HG03139 (cell line): ENCODE data around the gene TSNAXIP1.

ENCODE experiments used
- ATAC-seq: cut with Tn5 transposase; IDR thresholded peaks from one replicate; pipeline ENCODE4 v1.9.1; 2021; ENCODE audit not compliant: unreplicated experiment

The TSNAXIP1 gene

DNA sequence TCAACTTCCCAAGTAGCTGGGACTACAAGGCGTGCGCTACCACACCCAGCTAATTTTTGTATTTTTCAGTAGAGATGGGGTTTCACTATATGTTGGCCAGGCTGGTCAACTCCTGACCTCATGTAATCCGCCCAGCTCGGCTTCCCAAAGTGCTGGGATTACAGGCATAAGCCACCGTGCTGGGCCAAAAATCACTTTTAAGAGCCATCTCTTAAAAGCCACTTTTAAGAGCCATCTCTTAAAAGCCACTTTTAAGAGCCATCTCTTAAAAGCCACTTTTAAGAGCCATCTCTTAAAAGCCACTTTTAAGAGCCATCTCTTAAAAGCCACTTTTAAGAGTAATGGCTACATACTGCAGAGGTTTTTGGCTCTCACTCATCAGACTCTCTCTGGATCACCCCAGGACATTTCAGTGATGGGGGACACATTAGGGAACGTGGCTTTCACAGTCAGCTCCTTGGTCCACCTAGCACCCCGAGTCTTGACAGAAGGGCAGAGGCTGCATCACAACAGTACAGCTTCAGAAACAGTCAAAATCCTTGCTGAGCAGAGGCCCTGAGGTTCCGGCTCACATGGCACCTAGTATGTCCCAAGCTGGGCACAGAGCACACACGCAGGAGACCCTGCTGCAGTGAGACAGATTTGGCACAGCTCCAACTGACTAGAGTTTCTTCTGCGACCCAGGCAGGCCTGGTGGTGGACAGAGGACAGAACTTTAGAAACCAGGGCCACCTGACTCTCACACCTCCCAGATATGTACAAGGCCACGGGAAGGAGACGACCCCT is 23.9 kb upstream of the TSNAXIP1 start:
- ATAC-seq, result no peak

GRCh38 chr16:67783353-67783725 is 23.4 kb upstream of the TSNAXIP1 start:
- ATAC-seq, result no peak

GRCh38 chr16:67786491-67786890 is 20.2 kb upstream of the TSNAXIP1 start:
- no peak for ATAC-seq

DNA sequence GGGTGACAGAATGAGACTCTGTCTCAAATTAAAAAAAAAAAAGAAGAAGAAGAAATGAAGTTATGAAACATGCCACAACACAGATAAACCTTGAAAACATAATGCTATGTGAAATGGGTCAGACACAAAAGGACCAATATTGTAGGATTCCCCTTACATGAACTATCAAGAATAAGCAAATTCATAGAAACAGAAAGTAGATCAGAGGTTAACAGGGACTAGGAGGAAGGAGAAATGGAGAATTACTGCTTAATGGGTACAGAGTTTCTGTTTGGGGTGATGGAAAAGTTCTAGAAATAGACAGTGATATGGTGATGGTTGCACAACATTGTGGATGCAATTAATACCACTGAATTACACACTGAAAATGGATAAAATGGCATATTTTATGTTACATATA is 16.6 kb upstream of the TSNAXIP1 start:
- no peak for ATAC-seq

DNA sequence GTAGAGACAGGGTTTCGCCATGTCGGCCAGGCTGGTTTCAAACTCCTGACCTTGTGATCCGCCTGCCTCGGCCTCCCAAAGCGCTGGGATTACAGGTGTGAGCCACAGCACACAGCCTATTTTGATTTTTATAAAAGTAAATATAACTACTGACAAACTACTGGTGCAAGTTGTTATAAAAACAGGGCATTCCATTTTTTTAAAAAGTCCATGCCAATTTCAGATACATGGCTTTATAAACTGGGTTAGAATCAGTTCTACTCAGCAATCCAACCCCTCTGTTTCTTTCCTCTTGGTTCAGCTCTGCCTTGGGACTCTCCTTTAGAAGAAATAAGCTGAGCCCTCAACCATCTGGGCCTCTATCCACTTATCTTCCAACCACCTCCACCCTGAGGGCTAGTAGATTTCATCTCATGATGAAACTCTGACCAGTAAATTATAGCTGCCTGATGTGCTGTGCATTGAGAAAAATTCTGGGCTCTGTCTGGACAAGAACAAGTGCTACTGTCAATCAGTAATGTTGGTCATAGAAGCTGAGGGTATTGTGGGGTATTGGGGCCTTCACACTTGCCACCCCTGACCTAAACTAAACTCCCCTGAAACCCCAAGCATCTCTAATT is 10.5 kb upstream of the TSNAXIP1 start:
- no peak for ATAC-seq

GRCh38 chr16:67800338-67800926 is 6.3 kb upstream of the TSNAXIP1 start:
- no peak for ATAC-seq

GRCh38 chr16:67801241-67801640 is 5.4 kb upstream of the TSNAXIP1 start:
- ATAC-seq, result no peak

DNA sequence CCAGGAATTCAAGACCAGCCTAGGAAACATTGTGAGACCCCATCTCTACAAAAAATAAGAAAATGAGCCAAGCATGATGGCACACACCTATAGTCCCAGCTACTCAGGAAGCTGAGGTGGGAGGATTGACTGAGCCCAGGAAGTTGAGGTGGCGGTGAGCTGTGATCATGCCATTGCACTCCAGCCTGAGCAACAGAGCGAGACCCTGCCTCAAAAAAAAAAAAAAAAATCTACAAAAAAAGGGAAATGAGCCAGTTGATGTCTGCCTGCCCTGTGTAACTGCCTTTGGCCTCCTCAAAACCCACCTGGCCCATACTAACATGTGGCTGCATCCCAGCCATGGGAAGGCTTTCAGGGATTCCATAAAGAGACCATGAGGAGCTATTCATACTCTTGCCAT is 4.8 kb upstream of the TSNAXIP1 start:
- no peak for ATAC-seq

GRCh38 chr16:67803894-67804293 is 2.8 kb upstream of the TSNAXIP1 start:
- ATAC-seq, result no peak

GRCh38 chr16:67804853-67805542 is 1.7 kb upstream of the TSNAXIP1 start:
- no peak for ATAC-seq

DNA sequence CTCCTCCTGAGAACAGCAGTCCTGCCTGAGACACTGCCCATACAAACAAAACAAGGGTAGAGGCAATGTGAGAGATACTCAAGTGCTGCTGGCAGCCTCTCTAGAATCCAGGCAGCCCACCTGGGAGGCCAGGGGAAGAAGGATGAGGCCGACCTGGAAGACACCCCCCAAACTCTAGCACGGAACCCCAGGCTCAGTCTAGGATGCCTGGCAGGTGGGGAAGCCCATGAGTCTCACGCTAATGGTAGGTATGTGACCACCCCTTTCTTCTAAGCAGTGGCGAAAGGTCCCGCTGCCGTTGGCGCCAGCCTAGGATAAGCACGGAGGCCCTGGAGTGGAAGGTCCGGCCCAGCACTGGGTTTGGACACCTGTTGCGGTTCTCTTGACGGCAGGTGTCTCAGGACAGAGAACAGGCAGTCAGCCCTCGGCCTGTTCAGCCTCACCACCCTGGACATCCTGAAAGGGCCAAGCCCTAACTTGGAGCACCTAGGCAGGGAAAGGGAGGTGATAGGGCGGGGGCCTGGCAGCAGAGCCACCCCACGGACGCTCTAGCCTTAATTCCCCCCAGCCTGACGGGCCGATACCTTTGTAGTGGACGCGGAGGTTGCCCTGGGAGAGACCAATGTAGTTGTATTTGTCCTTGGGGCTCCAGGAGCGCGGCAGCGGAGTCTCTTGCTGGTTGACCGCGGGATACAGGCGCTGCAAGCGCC is 816 bp upstream of the TSNAXIP1 start:
- ATAC-seq, result no peak

DNA sequence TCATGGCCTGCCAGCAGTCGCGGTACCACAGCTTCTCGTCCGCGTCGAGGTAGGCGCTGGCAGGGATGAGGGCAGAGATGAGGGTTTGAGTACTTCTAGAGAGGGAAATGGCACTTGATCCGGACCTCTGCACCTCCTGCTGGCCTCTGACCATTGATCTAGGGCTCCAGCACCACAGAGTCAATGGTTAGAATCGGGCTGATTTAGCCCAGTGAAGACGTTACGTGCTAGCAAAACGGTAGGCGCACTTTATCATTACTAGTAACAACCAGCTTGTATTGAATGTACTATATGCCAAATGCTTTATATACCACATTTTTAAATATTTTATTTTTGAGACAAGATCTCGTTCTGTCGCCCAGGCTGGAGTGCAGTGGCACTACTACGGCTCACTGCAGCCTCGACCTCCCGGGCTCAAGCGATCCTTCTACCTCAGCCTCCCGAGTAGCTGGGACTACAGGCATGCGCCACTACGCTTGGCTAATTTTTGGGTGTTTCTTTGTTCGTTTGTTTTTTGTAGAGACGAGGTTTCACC is 526 bp downstream of the TSNAXIP1 start:
- ATAC-seq, result no peak

DNA sequence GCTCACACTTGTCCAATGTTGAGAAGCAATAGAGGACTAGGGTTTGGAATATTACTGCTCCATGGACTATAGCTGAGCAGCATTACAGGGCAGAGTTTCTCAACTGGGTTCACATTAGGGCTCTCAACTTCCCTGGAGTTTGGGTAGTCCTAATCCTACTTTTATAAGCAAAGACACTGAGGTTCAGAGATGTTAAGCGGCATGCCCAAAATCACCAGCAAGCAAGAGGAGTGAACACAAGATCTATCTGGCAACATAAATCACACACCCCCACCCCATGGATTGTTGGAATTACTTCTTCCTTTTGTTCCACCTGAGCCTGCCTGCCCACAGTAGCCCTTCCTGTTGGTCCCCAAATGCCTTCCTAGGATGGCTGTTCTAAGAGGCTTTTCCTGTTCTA is 5.2 kb downstream of the TSNAXIP1 start:
- no peak for ATAC-seq

GRCh38 chr16:67814567-67814966 is 7.9 kb downstream of the TSNAXIP1 start:
- no peak for ATAC-seq

DNA sequence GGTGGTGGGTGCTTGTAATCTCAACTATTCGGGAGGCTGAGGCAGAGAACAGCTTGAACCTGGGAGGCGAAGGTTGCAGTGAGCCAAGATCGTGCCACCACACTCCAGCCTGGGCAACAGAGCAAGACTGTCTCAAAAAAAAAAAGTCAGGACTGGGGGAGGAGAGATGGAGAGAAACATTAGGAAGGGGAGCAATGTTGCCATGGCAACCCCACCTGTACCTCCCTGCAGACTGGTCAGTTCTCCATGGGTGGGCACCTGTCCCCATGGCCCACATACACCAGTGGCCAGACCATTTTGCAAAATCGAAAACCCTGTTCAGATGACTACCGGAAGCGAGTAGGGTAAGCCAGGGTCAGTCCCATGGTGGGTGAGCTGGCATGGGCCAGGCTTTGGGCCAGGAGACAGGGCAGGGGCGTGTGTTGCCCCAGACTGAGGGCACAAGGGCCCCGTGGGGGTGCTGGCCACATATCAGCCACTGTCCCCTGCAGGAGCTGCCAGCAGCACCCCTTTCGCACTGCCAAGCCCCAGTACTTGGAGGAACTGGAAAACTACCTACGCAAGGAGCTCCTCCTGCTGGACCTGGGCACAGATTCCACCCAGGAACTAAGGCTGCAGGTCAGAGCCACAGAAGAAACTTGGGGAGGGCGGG is 14.0 kb downstream of the TSNAXIP1 start:
- ATAC-seq, result no peak

- ATAC-seq, result no peak
Observed at GRCh38 chr16:67822511-67822910, 15.8 kb downstream of the TSNAXIP1 start.

DNA sequence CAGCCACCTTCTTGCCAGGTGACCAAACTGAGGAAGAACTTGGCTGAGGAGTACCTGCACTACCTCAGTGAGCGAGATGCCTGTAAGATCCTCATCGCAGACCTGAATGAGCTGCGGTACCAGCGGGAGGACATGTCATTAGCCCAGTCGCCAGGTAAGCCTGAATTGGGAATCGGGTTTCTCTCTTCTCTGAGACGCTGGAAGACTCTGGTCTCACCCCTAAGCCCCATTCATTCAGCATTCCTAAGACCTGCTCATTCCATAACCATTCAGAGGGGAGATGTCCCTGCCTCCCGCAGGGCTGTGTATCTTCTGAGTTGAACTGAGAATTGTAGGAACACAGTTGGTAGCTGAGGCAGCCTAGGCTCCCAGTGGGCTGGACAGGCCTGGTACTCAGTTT is 18.4 kb downstream of the TSNAXIP1 start:
- ATAC-seq, result no peak

- no peak for ATAC-seq
Observed at GRCh38 chr16:67825906-67826305, 19.2 kb downstream of the TSNAXIP1 start.

DNA sequence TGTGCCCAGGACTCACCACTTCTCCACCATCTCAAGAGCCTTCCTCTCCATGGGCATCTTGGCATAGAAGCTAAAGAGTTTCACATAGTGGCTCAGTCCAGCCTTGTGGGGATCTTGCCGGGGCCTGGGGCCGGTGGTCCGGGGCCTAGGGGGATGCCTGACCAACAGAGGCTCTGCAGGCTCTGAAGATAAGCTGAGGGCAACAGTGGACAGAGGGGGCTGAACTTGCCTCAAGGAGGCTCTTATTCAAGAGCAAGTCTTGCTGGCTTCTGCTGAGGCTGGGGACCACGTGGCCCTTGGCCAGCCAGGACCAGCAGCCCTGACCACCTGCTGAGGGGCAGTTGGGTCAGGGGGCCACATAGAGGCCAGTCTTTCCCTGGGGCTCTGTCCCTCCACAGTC is 22.0 kb downstream of the TSNAXIP1 start:
- no peak for ATAC-seq

GRCh38 chr16:67833030-67833414 is 26.3 kb downstream of the TSNAXIP1 start:
- ATAC-seq, result no peak
